Colon (tissue), 2 donors: ENCODE data around the gene HVCN1.
"Not testable (repeated sequence)": the region's sequence is repeated elsewhere in the genome, so short reads cannot be mapped to it uniquely, and the experiment has no call there.

Source experiments
- FAIRE-seq: peaks from 2 replicates; lab custom pipeline; 2012; peaks lifted over from hg19 to GRCh38; lab: Jason Lieb, UNC
- donor health status: control.
- donor health status: control.

HVCN1 gene, protein sequence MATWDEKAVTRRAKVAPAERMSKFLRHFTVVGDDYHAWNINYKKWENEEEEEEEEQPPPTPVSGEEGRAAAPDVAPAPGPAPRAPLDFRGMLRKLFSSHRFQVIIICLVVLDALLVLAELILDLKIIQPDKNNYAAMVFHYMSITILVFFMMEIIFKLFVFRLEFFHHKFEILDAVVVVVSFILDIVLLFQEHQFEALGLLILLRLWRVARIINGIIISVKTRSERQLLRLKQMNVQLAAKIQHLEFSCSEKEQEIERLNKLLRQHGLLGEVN

DNA sequence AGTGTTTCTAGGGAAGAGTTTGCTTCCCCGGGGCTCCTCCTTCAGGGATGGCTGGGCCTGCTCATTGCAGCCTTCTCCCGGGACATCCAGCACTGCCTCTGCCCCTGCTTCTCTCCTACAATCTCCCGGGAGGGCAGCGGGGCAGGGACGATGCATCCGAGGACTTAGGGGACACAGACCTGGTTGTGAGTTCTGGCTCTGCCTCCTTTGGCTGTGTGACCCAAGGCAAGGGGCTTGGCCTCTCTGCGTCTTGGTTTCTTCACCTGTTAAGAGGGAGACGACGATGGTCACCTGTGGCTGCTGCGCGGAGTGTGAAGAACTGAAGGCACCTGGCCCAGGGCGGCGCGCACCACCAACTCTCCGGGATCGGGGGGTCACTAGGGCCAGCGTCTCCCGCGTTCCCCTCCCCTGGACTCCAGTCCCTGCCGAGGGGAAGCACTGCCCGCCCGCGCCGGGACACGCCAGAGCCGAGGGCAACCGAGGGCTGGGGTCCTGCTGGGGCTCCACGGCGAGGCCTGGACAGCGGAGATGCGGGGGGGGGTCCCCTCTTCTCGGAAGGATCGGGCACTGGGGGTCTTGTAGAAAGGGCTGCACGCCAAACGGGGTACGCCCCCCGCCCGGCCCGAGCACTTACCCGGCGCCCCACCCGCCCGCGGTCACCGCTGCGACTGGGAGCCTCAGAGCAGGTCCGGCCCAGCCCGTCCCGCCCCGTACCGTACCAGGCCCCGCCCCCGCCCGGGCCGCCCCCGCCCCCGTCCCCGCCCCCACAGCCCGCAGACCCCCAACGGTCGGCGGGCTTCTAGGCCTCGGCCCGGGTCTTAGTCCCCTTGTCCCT, at the start of gene HVCN1:
Gene HVCN1, minus strand, starts transcription at position 670 of the 835 bp plus-strand sequence. CDS start 5,870 bp downstream, outside the sequence.
- no peak for FAIRE-seq

DNA sequence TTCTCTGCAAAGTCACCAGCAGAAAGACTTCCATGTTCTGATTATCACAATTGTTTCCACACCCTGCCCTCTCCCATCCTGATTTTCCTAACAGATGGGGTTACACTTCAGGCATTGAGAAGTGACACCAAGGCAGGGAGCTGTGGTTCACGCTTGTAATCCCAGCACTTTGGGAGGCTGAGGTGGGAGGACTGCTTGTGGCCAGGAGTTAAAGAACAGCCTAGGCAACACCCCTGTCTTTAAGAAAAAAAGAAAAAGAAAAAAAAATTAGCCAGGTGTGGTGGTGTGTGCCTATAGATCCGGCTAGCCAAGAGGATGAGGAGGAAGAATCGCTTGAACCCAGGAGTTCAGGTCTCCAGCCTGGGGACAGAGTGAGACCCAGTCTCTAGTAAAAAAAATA, 48.6 kb upstream of the HVCN1 start:
- no peak for FAIRE-seq

DNA sequence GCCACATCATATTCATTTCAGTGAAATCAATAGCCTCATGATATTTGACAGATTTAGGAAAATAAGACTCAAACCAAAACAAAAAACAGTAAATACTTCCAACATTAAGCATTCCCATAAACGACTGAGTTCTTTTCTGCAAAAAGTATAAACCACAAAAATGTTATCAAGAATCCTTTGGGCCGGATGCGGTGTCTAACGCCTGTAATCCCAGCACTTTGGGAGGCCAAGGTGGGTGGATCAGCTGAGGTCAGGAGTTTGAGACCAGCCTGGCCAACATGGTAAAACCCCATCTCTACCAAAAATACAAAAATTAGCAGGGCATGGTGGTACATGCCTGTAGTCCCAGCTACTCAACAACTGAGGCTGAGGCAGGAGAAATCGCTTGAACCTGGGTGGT, 48.1 kb upstream of the HVCN1 start:
- not testable (repeated sequence) for FAIRE-seq

DNA sequence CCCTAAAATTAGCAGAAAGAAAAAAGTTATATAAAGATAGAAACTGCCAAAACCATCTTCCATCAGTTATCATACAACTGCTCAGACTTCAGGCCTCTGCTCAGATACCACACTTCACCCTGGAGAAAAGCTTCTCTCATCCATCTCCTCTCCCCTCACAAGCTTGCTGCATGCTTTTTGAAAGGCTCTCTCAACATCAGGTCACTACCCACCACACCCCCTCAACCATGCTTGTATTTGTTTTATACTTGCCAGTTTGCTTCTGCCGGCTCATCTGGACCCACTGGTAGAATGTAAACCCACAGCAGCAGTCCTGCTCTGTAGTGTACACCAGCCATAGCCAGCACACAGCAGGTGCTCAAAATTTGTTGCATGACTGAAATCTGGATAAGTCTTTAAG, 45.0 kb upstream of the HVCN1 start:
- no peak for FAIRE-seq

DNA sequence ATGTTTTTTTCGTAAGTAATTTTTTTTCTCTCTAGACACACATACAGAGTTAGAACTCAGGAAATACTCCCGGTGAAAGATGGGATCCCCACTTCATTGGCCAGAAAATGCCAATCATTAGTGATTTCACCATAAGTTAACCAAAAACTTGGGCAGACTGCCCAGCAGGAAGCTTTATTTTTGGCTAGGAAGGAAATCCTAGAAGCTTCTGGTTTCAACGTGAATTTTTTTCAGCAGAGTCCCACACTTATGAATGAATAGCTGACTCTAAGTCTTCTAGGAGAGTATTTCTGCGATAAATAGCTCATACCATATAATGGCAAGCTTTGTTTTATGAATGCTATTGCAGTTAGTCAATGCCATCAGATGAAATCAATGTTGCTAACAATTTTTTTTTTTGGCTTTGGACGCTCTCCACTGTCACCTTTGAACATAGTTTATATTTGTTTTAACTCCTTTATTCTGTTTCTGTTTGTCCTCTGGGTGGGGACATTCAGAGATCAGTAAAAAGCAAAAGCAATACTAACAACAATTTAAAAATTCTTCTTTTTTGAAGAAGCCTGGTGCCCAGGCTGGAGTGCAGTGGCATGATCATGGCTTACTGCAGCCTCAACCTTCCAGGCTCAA, 44.3 kb upstream of the HVCN1 start:
- FAIRE-seq, result no peak

DNA sequence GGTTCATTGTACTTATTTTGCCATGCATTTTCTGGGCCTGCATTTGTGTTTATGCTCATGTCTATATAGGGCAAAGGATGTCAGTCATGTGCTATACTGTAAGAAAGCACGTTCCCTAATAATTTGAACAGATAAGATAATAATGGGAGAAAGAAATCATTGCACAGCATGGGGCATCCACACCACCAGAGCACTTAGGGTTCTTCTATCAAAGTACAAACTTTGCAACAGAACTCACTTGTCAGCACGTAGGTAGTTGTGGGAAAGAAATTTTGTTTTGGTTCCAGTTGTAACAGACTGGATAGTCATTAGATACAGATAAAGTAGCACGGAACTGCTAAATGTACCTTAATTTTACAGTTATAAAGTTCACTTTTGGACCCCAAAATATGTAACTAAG, 43.7 kb upstream of the HVCN1 start:
- FAIRE-seq, result no peak

DNA sequence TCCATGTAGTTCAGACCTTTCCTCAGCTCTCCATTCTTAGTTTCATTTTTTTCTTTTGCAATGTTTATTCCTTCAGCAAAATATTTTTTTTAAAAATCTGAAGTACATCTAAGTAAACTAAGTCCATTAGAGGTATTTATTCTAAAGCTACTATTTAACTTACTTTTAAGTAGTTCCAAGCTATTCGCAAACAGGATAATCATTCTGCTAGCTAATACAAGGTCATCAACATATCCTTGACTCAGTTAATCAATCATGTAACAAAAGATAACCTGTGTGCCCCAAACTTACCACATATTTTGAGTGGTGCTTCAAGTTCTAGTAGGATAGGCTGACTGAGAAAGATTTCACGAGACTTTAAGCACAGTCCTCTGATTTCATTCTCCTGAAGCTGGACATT, 42.6 kb upstream of the HVCN1 start:
- FAIRE-seq, result no peak

DNA sequence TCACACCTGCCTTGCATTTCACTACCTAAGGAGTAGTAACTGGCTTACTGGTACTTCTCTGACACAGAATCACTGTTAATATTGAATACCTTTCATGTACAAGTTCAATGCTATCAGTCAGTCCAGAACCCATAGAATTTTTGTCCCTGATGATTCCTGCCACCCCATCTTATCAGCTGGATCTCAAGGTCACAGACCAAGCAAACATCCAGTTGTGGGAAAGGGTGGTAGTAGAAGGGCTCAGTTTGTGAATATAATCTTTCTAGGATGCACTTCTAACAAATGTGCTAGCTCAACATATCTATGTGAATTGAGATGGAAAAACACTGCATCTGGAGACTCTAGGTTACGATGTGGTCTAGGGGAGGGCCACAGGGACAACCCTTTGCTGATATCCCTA, 39.7 kb upstream of the HVCN1 start:
- FAIRE-seq, result no peak

DNA sequence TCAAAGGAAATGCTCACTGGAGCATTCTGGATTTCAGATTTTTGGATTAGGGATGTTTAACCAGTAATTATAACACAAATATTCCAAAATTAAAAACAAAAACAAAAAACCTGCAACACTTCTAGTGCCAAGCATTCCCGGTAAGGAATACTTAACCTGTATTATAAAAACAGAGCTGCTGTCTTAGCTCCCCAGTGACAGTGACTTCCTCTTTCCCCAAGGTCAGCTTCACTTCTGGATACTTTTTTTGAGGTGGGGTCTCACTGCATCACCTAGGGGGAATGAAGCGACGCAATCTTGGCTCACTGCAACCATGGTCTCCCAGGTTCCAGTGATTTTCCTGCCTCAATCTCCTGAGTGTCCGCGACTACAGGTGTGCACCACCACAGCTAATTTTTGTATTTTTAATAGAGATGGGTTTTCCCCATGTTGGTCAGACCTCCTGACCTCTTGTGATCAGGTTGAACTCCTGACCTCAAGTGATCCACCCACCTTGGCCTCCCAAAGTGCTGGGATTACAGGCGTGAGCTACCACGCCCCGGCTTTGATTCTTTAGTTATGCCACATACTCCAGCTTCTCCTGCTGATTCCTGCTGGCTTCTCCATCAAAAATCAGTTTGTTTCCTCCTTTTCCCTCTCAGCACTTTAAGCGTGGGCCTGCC, 37.9 kb upstream of the HVCN1 start:
- no peak for FAIRE-seq

DNA sequence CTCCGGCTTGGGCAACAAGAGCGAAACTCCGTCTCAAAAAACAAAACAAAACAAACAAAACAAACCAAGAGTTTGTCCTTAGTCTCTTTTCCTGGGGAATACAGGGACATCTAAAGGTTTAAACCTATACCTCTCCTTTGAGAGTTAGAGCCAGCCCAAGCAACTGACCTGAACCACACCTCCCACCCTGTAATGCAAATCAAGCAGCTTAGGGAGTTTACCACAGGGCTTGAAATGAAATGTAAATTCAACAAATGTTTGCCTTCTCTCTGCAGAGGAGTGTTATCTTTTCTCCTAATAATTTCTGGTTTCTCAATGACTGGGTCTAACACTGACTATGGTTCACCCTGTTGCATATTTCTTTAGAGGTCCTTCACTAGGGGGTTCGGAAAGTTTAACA, 37.1 kb upstream of the HVCN1 start:
- FAIRE-seq, result no peak

DNA sequence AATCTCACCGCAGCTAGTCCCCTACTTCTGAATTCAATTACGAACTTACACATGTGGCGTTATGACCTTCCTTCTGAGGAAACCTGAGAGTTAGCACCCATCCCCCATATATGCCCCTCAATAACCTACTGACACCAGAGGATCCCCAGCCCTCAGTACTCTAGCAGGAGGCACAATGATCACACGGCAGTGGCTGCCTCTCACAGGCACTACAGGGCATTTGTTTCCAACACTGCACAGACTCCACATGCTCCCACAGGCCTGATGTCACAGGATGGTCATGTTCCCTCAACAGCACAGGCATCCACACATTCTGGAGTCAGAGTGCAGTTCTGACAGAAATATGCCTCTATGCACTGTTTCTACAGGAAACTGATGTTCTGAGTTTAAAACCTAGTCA, 36.4 kb upstream of the HVCN1 start:
- no peak for FAIRE-seq

DNA sequence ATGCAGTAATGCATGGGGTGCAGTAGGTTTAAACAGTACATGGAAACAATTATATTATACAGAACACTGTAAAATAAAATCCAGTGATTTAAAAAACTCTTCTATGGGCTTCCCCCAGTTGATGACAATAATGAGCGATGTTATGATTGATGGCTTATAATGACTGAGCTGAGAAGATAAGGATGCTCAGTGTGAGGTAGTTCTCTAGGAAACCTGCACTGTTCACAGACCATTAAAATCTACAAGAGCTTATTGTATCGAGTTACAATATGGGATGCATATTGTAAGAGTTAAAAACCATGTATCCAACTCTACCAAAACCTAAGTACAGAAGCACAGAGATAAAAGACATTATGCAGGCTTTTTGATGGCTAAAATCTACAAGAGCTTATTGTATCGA, 34.0 kb upstream of the HVCN1 start:
- not testable (repeated sequence) for FAIRE-seq

DNA sequence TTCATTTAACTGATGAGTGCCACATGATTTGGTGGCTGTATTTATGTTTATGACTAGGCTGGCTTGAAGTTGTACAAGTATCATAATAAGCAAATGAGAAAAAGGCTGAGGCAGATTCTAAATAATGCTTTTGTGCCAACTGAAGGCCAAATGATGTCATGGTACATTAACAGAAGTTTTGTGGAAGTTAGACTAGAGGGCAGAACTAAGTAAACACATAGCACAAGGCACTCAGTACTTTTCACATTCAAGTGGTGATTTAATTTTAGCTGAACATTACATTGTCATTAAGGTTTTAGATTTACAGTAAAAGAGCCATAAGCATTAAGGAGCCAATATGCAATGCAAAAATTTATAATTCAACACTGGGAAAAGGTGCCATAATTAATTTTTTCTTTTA, 32.7 kb upstream of the HVCN1 start:
- no peak for FAIRE-seq

DNA sequence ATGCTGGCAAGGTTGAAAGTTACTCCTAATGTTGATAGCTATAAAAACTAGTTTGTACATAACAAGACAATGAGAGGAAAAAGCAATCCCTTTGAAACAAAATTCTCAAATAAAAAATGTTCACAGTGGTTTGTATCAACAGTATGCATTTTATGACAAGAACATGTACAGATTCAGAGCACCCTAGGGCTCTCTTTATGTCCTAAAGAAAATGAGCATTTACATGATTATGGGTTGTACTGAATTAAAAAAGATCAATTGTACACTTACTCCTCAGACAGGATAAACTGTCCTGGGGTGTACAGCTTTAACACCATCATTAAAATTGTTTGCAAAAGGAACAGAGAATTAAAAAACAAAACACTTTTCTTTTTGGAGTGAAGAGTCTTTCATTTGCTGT, 31.6 kb upstream of the HVCN1 start:
- no peak for FAIRE-seq

DNA sequence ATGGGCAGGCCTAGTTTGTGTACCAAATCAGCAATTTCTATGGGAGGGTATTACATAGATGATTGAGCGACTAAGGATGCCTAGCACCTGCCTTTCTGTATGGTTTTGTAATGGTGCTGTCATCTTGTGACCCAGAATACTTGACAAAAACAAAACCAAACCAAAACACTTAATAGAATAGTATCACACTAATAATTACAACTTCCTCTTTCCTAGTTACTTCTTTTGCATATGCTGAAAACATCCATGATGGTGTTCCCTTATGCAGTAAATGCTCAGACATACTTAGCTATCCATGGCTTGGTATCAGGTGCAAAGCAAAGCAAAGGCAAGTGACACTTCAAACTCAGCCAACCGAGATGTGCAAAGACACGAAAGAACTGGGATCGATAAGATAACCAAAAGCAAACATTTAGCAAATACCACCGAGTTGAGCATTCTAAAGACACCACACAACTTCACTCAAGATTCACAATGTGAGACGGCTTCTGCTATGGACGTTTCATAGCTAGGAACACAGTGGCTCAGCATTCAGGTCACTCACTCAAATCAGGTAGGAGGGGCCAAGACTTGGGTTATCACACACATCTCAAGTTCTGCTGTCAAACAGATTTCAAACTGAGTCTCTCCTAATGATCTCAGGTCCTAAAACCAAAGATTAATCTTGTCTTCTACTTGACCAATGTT, 29.4 kb upstream of the HVCN1 start:
- no peak for FAIRE-seq

DNA sequence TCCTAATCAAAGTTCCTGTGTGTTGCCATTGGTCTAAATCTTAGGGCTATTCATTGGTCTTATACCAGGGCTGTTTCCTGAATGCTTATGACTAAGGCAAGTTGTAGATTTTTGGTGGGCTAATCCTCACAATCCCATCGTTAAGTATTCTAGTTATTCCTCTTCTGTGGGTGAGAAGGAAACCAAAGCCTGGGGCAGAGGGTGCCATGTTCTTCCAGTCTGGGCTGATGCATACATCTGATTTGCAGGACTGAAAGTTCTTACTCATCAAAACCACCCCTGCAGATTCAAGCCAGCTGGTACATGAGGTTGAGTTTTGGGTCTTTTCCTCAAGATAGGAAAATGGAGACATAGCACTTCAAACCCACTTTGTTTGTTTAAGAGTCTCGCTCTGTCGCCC, 28.1 kb upstream of the HVCN1 start:
- no peak for FAIRE-seq

DNA sequence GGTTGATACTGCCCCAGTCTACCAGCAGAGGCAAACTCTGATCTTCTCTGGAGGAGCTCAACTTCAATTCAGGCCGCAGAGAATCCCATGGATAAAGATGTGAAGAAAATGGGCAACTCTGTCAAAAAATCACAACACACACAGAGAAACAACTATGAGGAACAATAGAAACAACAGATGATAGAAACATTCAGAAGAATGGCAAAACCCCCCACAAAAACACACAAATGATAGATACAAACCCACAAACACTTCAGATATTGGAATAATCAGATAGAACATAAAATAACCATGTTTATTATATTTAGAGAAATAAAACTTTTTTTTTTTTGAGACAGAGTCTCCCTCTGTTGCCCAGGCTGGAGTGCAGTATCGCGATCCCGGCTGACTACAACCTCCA, 20.0 kb upstream of the HVCN1 start:
- no peak for FAIRE-seq

DNA sequence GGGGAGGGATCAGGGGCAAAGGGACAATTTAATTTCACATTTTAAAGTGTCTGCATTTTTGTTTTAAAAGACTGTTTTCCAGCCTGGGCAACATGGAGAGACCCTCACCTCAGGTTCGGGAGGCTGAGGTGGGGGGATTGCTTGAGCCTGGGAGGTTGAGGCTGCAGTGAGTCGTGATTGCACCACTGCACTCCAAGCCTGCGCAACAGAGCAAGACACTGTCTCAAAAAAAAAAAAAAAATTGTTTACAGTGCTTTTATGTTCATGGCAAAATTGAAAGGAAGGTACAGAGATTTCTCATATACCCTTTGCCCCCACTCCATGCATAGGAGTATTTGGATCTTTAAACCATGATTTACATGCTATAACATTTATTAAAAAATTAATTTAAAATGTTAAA, 16.4 kb upstream of the HVCN1 start:
- FAIRE-seq, result no peak

DNA sequence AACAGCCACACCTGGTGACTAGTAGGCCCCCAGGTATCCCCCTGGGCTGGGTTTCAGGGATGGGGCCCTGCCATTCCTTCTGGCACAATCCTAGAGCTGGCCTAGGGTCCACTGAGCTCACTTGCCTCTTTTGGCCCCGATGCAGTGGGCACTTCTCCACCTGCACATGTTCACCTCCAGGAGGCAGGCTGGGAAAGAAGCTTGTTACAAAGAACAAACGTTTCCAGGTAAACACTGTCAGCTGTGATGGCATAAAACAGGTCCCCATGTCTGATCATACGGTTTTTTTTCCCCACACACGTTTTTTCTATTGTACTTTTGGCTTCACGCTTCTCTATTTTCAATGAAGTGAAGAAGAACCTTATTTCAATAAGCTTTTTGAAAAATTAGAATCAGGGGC, 15.8 kb upstream of the HVCN1 start:
- no peak for FAIRE-seq

DNA sequence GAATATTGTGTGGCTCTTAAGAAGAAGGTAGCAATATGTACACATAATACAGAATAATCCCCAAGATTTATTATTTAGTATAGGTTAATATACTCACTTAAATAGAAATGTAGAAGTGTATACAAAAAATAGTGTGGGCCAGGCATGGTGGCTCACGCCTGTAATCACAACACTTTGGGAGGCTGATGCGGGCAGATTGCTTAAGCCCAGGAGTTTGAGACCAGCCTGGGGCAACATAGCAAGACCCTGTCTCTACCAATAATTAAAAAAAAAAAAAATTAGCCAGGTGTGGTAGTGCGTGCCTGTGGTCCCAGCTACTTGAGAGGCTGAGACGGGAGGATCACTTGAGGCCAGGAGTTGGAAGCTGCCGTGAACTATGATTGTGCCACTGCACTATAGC, 15.3 kb upstream of the HVCN1 start:
- no peak for FAIRE-seq

DNA sequence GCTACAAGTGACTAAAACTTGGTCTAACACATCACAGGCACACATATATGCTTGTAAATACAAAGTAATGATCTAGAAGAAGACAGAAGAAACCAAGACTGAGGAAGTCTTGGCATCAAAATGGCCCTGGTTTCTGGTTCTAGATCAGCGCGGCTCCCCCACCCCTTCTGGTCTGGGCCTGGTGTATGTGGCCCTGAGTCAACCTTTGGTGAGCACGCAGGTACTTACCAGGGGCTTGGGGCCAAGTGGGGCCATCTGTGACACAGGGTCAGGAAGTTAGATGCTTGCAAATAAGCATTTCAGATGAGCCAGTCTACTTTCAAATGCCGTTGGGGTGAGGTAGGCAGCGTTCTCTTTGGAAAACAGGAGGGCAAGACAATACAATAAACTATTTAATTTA, 13.2 kb upstream of the HVCN1 start:
- FAIRE-seq, result no peak
